GM18520 (cell line): ENCODE measurements around the gene GAS7.

Source experiments
- ATAC-seq: cut with Tn5 transposase; IDR thresholded peaks from one replicate; pipeline ENCODE4 v1.9.1; 2021; ENCODE audit not compliant: unreplicated experiment

The GAS7 gene

GRCh38 chr17:9956474-9957131 is 241.8 kb downstream of the GAS7 start:
- ATAC-seq = no peak

- no peak for ATAC-seq
Measured at GRCh38 chr17:9953492-9953891, 244.9 kb downstream of the GAS7 start.

GRCh38 chr17:9951803-9952202 is 246.6 kb downstream of the GAS7 start:
- no peak for ATAC-seq

- ATAC-seq = no peak
Measured at GRCh38 chr17:9948928-9949327, 249.5 kb downstream of the GAS7 start.

- ATAC-seq = no peak
Measured at GRCh38 chr17:9944704-9945103, 253.7 kb downstream of the GAS7 start.

- no peak for ATAC-seq
Measured at GRCh38 chr17:9943343-9943742, 255.1 kb downstream of the GAS7 start.

GRCh38 chr17:9942885-9943284 is 255.5 kb downstream of the GAS7 start:
- ATAC-seq = no peak

GRCh38 chr17:9941305-9941704 is 257.1 kb downstream of the GAS7 start:
- ATAC-seq = no peak

GRCh38 chr17:9940841-9941240 is 257.6 kb downstream of the GAS7 start:
- ATAC-seq = no peak

GRCh38 chr17:9938764-9939163 is 259.6 kb downstream of the GAS7 start:
- ATAC-seq = no peak

- no peak for ATAC-seq
Measured at GRCh38 chr17:9937901-9938300, 260.5 kb downstream of the GAS7 start.

- ATAC-seq = no peak
Measured at GRCh38 chr17:9937241-9937761, 261.1 kb downstream of the GAS7 start.

GRCh38 chr17:9936095-9936494 is 262.3 kb downstream of the GAS7 start:
- ATAC-seq = no peak

GRCh38 chr17:9935408-9935807 is 263.0 kb downstream of the GAS7 start:
- no peak for ATAC-seq

- ATAC-seq = no peak
Measured at GRCh38 chr17:9934331-9934730, 264.1 kb downstream of the GAS7 start.

GRCh38 chr17:9932491-9932890 is 265.9 kb downstream of the GAS7 start:
- ATAC-seq = no peak

- no peak for ATAC-seq
Measured at GRCh38 chr17:9931144-9931741, 267.2 kb downstream of the GAS7 start.

- no peak for ATAC-seq
Measured at GRCh38 chr17:9929871-9930270, 268.5 kb downstream of the GAS7 start.

GRCh38 chr17:9928601-9929333 is 269.6 kb downstream of the GAS7 start:
- ATAC-seq = no peak

- ATAC-seq = no peak
Measured at GRCh38 chr17:9926150-9926804, 272.1 kb downstream of the GAS7 start.

- ATAC-seq = no peak
Measured at GRCh38 chr17:9925457-9925856, 272.9 kb downstream of the GAS7 start.
